Measurements from ENCODE around the gene ELMOD3. TPM values are rescaled to one million over a fixed set of nuclear protein-coding genes. Genes with fewer than 3 reads are reported as not detected.

The ELMOD3 gene
- total and polyA plus RNA-seq, 2 of the 8 experiments (the other 6 are each of a cell fraction or from before 2014, with no cell fraction given), result 8.5 to 10.2 TPM

DNA sequence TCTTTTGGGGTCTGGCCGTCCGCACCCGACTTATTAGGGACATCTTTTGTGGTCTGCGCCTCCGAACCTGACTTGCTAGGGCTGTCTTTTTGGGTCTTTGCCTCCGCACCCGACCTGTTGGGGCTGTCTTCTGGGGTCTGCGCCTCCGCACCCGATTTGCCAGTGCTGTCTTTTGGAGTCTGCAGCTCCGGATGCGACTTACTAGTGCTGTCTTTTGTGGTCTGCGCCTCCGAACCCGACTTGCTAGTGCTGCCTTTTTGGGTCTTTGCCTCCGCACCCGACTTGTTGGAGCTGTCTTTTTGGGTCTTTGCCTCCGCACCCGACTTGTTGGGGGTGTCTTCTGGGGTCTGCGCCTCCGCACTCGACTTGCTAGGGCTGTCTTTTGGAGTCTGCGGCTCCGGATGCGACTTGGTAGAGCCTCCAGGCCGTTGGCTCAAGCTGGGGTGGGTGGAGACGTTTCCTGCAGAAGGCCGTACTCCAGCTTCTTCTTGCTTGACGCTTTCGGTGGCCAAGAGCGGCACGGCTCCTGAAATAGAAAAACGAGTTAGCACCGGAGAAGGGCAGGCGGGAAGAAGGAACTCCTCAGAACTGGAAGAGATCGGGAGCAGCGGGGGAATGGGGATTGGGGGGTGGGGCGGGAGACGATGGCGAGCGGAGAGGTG is 27.3 kb upstream of the ELMOD3 start:
- H3K9me3 ChIP-seq (ENCODE audit: insufficient read depth in 2 of 2, low read depth in 1 of 2, low read length in 1 of 2), result no peaks in the 10 kb centered on the region
- H3K79me1 ChIP-seq (ENCODE audit: low read depth, low read length), result peaks cover 17% of the 10 kb centered on the region
- 13% methylated on average over 35 of the region's 41 CpGs; no CpG with 5 or more reads in 1 of the 2 experiments for WGBS, 2 experiments (ENCODE audit: extremely low coverage in 1 of 2, insufficient coverage in 1 of 2, insufficient read length in 1 of 2, insufficient replicate concordance in 2 of 2, low coverage in 1 of 2, low lambda C conversion rate in 2 of 2, missing lambda C conversion rate in 1 of 2)
- ChIA-PET CTCF (ENCODE audit: partially characterized antibody) (interaction anchor here (0.6 to 2.2 kb wide), 8 partner anchors 9 to 265 kb away, joined by 3 to 8 read pairs (median 3); no protein-coding TSS in a partner anchor), POLR2A (ENCODE audit: partially characterized antibody) (interaction anchor here (0.8 to 6.2 kb wide), 22 partner anchors 9 to 261 kb away, joined by 3 to 70 read pairs (median 5); partner anchors contain the start of genes ELMOD3, GGCX, MAT2A and RETSAT)
- peak overlapping the region; percentile 86 to 99 for H3K4me2 ChIP-seq (ENCODE audit: insufficient read depth in 1 of 2, low read depth in 2 of 2, low read length in 2 of 2)
- no peak overlapping the region for H2BK20ac ChIP-seq (ENCODE audit: low read length)
- peaks cover 0 to 9% of the 10 kb centered on the region in 2 experiments for H4K20me1 ChIP-seq (replicated peaks in 1 of 2; ENCODE audit: control insufficient read depth in 1 of 2, insufficient read depth in 2 of 2, low read length in 2 of 2)
- peaks cover 9 to 24% of the 10 kb centered on the region in 2 experiments for H3K79me2 ChIP-seq (ENCODE audit: control insufficient read depth in 1 of 2, insufficient read depth in 2 of 2, low read length in 2 of 2)
- H3K4ac ChIP-seq (replicated peaks; ENCODE audit: insufficient read length, low read depth, low read length), result peak overlapping the region; percentile 91
- no peak overlapping the region for H2AFZ ChIP-seq (ENCODE audit: low read length)
- H2BK120ac ChIP-seq (replicated peaks; ENCODE audit: low read depth, low read length), result no peak overlapping the region
- peaks cover 17% of the 10 kb centered on the region for H3K23me2 ChIP-seq (ENCODE audit: low read depth, low read length)
- H3K14ac ChIP-seq (ENCODE audit: insufficient read length), result no peak overlapping the region
- no peak overlapping the region for H4K5ac ChIP-seq (ENCODE audit: insufficient read length, low read depth, low read length)
- H2AK5ac ChIP-seq (ENCODE audit: low read depth, low read length), result no peak overlapping the region
- H3K56ac ChIP-seq (replicated peaks; ENCODE audit: insufficient read length, low read depth, low read length), result peak overlapping the region; percentile 52
- peak overlapping the region; percentile 61 to 96 (median 84) for H3K4me3 ChIP-seq (ENCODE audit: extremely low read depth in 1 of 4, insufficient read depth in 2 of 4, low read depth in 3 of 4, low read length in 4 of 4)
- peak overlapping the region; percentile 100 for H2BK5ac ChIP-seq (ENCODE audit: low read depth, low read length)
- peak overlapping the region; percentile 99 for H3K18ac ChIP-seq (ENCODE audit: extremely low read depth, low read length)
- no peak overlapping the region for H2BK15ac ChIP-seq (ENCODE audit: low read length)
- peak overlapping the region; percentile 89 to 99 (median 94) for H3K9ac ChIP-seq (replicated peaks in 1 of 4; ENCODE audit: extremely low read depth in 1 of 4, low read depth in 3 of 4, low read length in 3 of 4)
- peak overlapping the region; percentile 99; the same call in 1 of the 2 replicates for H3K27ac ChIP-seq (ENCODE audit: low read depth, low read length)
- H3K27me3 ChIP-seq (replicated peaks in 1 of 4; ENCODE audit: control insufficient read depth in 3 of 4, extremely low read depth in 1 of 4, insufficient read depth in 3 of 4, low read length in 3 of 4), result no peaks in the 10 kb centered on the region; a peak in 1 of 7 replicates
- no peak for DNase-seq (ENCODE audit: low read depth in 1 of 2, low spot score in 2 of 2)
- peak overlapping the region; percentile 29 for H2BK12ac ChIP-seq (ENCODE audit: low read depth, low read length)
- no peak overlapping the region for H3K23ac ChIP-seq (ENCODE audit: insufficient read length)
- FAIRE-seq, result no peak
- H3K4me1 ChIP-seq (replicated peaks in 1 of 4; ENCODE audit: control insufficient read depth in 3 of 4, insufficient read depth in 4 of 4, low read length in 3 of 4), result peaks cover 0 to 13% (median 7%) of the 10 kb centered on the region in 4 experiments; a peak in 6 of 7 replicates
- H3K36me3 ChIP-seq (ENCODE audit: control insufficient read depth in 2 of 4, insufficient read depth in 4 of 4, low read length in 3 of 4), result peaks cover 15 to 30% (median 20%) of the 10 kb centered on the region in 4 experiments
- H4K8ac ChIP-seq (ENCODE audit: extremely low read depth, insufficient read depth, low read length), result peak overlapping the region; percentile 92
- peak overlapping the region; percentile 87 for H4K91ac ChIP-seq (replicated peaks; ENCODE audit: insufficient read length, low read length)
- TF ChIP-seq RXRA (IDR thresholded peaks at IDR 0.05; ENCODE audit: insufficient read depth, low read depth, low read length) (no peak), SP4 (IDR thresholded peaks at IDR 0.05; ENCODE audit: low read length) (no peak), RAD21 (IDR thresholded peaks at IDR 0.05 in 1 of 2, conservative IDR thresholded peaks at IDR 0.05 in 1 of 2; ENCODE audit: low read depth in 2 of 2, low read length in 2 of 2) (no peak), CHD1 (IDR thresholded peaks at IDR 0.05; ENCODE audit: low read depth, low read length) (no peak), BCL11A (IDR thresholded peaks at IDR 0.05; ENCODE audit: low read depth in 2 of 2, low read length in 2 of 2) (no peak), CHD2 (IDR thresholded peaks at IDR 0.05; ENCODE audit: low read length) (no peak), CREB1 (IDR thresholded peaks at IDR 0.05) (no peak), POLR2AphosphoS5 (IDR thresholded peaks at IDR 0.05; ENCODE audit: low read depth, low read length) (no peak), RFX5 (IDR thresholded peaks at IDR 0.05; ENCODE audit: borderline replicate concordance, low read depth, low read length) (no peak), POLR2A (IDR thresholded peaks at IDR 0.05; ENCODE audit: control extremely low read depth in 1 of 2, low read depth in 2 of 2, low read length in 2 of 2) (no peak), CEBPB (IDR thresholded peaks at IDR 0.05; ENCODE audit: low read depth, low read length) (no peak), RBBP5 (IDR thresholded peaks at IDR 0.05; ENCODE audit: borderline replicate concordance, low read depth, low read length) (no peak)
- TF ChIP-seq, protein P1, sequence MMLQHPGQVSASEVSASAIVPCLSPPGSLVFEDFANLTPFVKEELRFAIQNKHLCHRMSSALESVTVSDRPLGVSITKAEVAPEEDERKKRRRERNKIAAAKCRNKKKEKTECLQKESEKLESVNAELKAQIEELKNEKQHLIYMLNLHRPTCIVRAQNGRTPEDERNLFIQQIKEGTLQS (IDR thresholded peaks at IDR 0.05; ENCODE audit: insufficient read depth, low read depth, low read length), result no peak

All from H1 (cell line).